CD4-positive, alpha-beta T cell (primary cell): ENCODE measurements around the gene EXOC1L. TPM values are rescaled to one million over a fixed set of nuclear protein-coding genes. Genes with fewer than 3 reads are reported as not detected.

Source experiments
- ATAC-seq: fragments of 200-7000 bp; cut with Tn5 transposase; one replicate; pipeline ENCODE4 v1.10.0; 2022; ENCODE audit warnings: mild to moderate bottlenecking; ENCODE audit not compliant: poor library complexity
- CTCF ChIA-PET: fragments of 350-600 bp; sonication (Branson Sonifier 250); formaldehyde crosslinking; loops from one replicate; lab custom pipeline; 2021; ENCODE audit warnings: antibody characterized with exemption, inconsistent platforms; lab: Charles Lee
- POLR2A ChIA-PET: fragments of 350-600 bp; sonication (Branson Sonifier 250); formaldehyde crosslinking; loops from one replicate; lab custom pipeline; 2021; ENCODE audit warnings: antibody characterized with exemption, inconsistent platforms; lab: Charles Lee
- DNase-seq, 14 experiments: peaks; one replicate each; pipeline ENCODE4 v3.0.0-alpha.2; 2013 to 2020; ENCODE audit warnings: mixed read lengths in 2 of 14
- H3K27ac ChIP-seq, 2 donors: one replicate each; pipeline versions ENCODE4 v1.5.1 to v1.7.0; 2013; ENCODE audit warnings: low read length in 2 of 2, low read depth in 1 of 2, mild to moderate bottlenecking in 1 of 2
- H3K27me3 ChIP-seq, 2 experiments: 1 replicate in 1 of 2; 2 replicates in 1 of 2; pipeline versions ENCODE4 v1.6.1 to v1.7.0; 2013; ENCODE audit warnings: low read length in 2 of 2, control low read depth in 1 of 2, mild to moderate bottlenecking in 1 of 2, moderate library complexity in 1 of 2; ENCODE audit not compliant: insufficient read depth in 2 of 2, control insufficient read depth in 1 of 2
- H3K36me3 ChIP-seq: one replicate; pipeline ENCODE4 v1.6.1; 2013; ENCODE audit warnings: low read length, control low read depth; ENCODE audit not compliant: insufficient read depth
- H3K4me1 ChIP-seq: one replicate; pipeline ENCODE4 v1.6.1; 2013; ENCODE audit warnings: low read length, control low read depth; ENCODE audit not compliant: insufficient read depth
- H3K4me3 ChIP-seq: one replicate; pipeline ENCODE4 v1.5.1; 2013; ENCODE audit warnings: mild to moderate bottlenecking, low read length, moderate library complexity
- H3K9me3 ChIP-seq, 2 experiments: 1 replicate in 1 of 2; 2 replicates in 1 of 2; pipeline versions ENCODE4 v1.6.1 to v1.7.0; 2013; ENCODE audit warnings: low read length in 2 of 2, mild to moderate bottlenecking in 2 of 2, control low read depth in 1 of 2, moderate library complexity in 1 of 2; ENCODE audit not compliant: control insufficient read depth in 1 of 2, insufficient read depth in 1 of 2
- H3K27ac Mint-ChIP-seq: one replicate; pipeline ENCODE4 v1.8.0; 2020; ENCODE audit warnings: mixed read lengths
- H3K27me3 Mint-ChIP-seq: one replicate; pipeline ENCODE4 v1.8.0; 2021; ENCODE audit warnings: mixed read lengths
- H3K36me3 Mint-ChIP-seq: one replicate; pipeline ENCODE4 v1.8.0; 2021; ENCODE audit warnings: low read depth, mixed read lengths
- H3K4me1 Mint-ChIP-seq: one replicate; pipeline ENCODE4 v1.8.0; 2021; ENCODE audit warnings: low read depth, mixed read lengths
- H3K4me3 Mint-ChIP-seq: one replicate; pipeline ENCODE4 v1.8.0; 2020; ENCODE audit warnings: mild to moderate bottlenecking, mixed read lengths
- H3K9me3 Mint-ChIP-seq: one replicate; pipeline ENCODE4 v1.8.0; 2020; ENCODE audit warnings: mixed read lengths
- CTCF ChIP-seq: fragments of 200-600 bp; IDR thresholded peaks from one replicate; pipeline ENCODE4 v1.8.0; 2022; ENCODE audit warnings: antibody characterized with exemption, mild to moderate bottlenecking
- intact Hi-C, 2 experiments: fragments of 100-400 bp; cut with DNase I in 1 of 2; cut with micrococcal nuclease in 1 of 2; formaldehyde crosslinking; loops; one replicate each; pipeline versions ENCODE4 v1.15.1 to v1.9.0; 2023 to 2025; cut with DNase I, micrococcal nuclease
- total RNA-seq, 174 experiments: library from RNA in 2 of 174; stranded (reverse) in 2 of 174; gene quantifications; one replicate each; pipeline ENCODE4 v1.2.3 and lab custom pipeline; 2021 to 2026

EXOC1L gene
- total RNA-seq, 2 experiments from 2014 or later: not detected

GRCh38 chr4:55874831-55875230 lies 55.2 kb downstream of the EXOC1L start:
- Histone ChIP-seq H3K36me3 (peaks cover 81% of the 10 kb centered on the region), H3K9me3 (no peaks in the 10 kb centered on the region), H3K4me1 (no peaks in the 10 kb centered on the region), H3K4me3 (no peak overlapping the region), H3K27ac (no peak overlapping the region), H3K27me3 (no peaks in the 10 kb centered on the region)
- H3K4me3 Mint-ChIP-seq: no peak overlapping the region
- DNase-seq (no peak), ATAC-seq (no peak)
- POLR2A ChIA-PET: no interaction called here
- intact Hi-C loops: no loop called here
- peaks cover 87% of the 10 kb centered on the region for H3K36me3 Mint-ChIP-seq
- no peak overlapping the region for H3K27ac Mint-ChIP-seq
- no peaks in the 10 kb centered on the region for H3K27me3 Mint-ChIP-seq
- no peak for TF ChIP-seq CTCF
- CTCF ChIA-PET: no interaction called here
- no peaks in the 10 kb centered on the region for H3K4me1 Mint-ChIP-seq
- no peaks in the 10 kb centered on the region for H3K9me3 Mint-ChIP-seq

- intact Hi-C loops: no loop called here
These were observed 56.8 kb downstream of the EXOC1L start for GRCh38 chr4:55876387-55876786.

DNA sequence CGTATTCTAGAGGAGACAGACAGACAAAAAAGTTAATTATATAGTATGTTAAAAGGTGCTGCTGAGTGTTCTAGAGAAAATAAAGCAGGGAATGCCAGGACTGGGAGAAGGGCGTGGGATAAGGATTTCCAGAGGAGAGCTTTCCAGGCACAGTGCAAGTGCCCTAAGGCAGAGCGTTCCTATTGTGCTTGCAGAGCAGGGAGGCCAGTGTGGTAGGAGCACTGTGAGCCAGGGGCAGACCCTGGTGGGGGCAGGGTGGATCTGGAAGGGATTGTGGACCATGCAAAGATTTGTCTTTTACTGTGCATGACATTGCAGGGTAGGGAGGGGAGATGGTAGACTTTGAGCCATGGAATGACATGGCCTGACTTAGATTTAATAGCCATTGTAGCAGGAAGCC lies 59.6 kb downstream of the EXOC1L start:
- H3K4me1 Mint-ChIP-seq: no peaks in the 10 kb centered on the region
- no peak overlapping the region for H3K27ac Mint-ChIP-seq
- H3K4me1 ChIP-seq: no peaks in the 10 kb centered on the region
- ChIA-PET POLR2A (interaction anchor here (1.0 kb wide), 1 partner anchor 16 kb away, joined by 3 read pairs; no protein-coding TSS in a partner anchor), CTCF (no interaction called here)
- peaks cover 86% of the 10 kb centered on the region for H3K36me3 Mint-ChIP-seq
- peaks cover 63% of the 10 kb centered on the region for H3K36me3 ChIP-seq
- H3K27me3 ChIP-seq: no peaks in the 10 kb centered on the region
- no peak overlapping the region for H3K4me3 ChIP-seq
- no peak for ATAC-seq
- intact Hi-C loops: no loop called here
- H3K27ac ChIP-seq: no peak overlapping the region
- DNase-seq: no peak
- no peaks in the 10 kb centered on the region for H3K27me3 Mint-ChIP-seq
- H3K9me3 ChIP-seq: no peaks in the 10 kb centered on the region
- no peak for TF ChIP-seq CTCF
- no peaks in the 10 kb centered on the region for H3K9me3 Mint-ChIP-seq
- H3K4me3 Mint-ChIP-seq: no peak overlapping the region

More at GRCh38 chr4:55876387-55876786, 56.8 kb downstream of the EXOC1L start:
- ATAC-seq (no peak), DNase-seq (no peak)
- no peaks in the 10 kb centered on the region for H3K27me3 Mint-ChIP-seq
- Histone ChIP-seq H3K4me1 (no peaks in the 10 kb centered on the region), H3K27me3 (no peaks in the 10 kb centered on the region), H3K36me3 (peaks cover 76% of the 10 kb centered on the region), H3K27ac (no peak overlapping the region), H3K9me3 (no peaks in the 10 kb centered on the region), H3K4me3 (no peak overlapping the region)
- no peak for TF ChIP-seq CTCF
- CTCF ChIA-PET: interaction anchor here (1.2 kb wide), 1 partner anchor 9 kb away, joined by 4 read pairs; no protein-coding TSS in a partner anchor
- POLR2A ChIA-PET: no interaction called here
- no peaks in the 10 kb centered on the region for H3K4me1 Mint-ChIP-seq
- H3K27ac Mint-ChIP-seq: no peak overlapping the region
- peaks cover 87% of the 10 kb centered on the region for H3K36me3 Mint-ChIP-seq
- no peaks in the 10 kb centered on the region for H3K9me3 Mint-ChIP-seq
- H3K4me3 Mint-ChIP-seq: no peak overlapping the region
